8988T (cell line): ENCODE measurements around the gene LYPD5.

Experiments used
- DNase-seq: peaks from one replicate; pipeline ENCODE4 v3.0.0; 2011

LYPD5 gene

GRCh38 chr19:43804432-43804831, 2.2 kb upstream of the LYPD5 start:
- no peak for DNase-seq

- DNase-seq: no peak
These were observed 2.6 kb downstream of the LYPD5 start for GRCh38 chr19:43799502-43800142.

DNA sequence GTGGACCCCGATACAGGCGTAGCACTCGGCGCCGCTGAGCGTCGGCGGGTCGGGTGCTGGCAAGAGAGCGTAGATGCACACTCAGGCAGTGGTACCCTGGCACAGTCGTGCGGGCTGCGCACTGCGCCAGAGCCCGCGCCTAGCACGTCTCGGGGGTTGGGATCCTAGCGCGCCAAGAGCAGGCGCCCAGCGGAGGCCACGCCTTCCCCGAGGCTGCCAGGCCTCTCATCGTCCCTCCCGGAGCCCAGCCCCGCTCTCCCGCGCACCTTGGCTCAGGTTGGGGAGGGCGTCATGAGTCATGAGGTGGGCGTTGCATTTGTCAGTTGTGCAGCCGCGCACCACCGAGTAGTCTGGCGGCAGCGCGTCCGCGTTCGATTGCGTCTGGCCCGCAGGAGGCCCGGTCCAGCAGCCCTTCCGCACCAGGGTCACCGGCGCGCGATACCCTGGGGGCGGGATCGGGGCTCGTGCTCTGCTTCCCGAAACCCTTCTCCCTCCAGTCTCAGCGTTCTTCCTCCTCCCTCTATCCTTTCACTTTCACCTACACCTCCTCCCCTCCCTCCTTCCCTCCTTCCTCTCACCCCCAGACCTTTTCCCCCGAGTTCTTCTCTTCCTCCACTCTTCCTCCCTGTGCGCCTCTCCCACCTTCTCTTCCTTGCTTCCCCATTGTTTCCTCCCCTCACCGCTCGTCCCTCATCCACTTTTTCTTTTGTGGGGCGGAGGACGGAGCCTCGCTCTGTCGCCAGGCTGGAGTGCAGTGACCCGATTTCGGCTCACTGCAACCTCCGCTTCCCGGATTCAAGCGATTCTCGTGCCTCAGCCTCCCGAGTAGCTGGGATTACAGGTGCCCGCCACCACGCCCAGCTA, 3.5 kb downstream of the LYPD5 start:
- no peak for DNase-seq

DNA sequence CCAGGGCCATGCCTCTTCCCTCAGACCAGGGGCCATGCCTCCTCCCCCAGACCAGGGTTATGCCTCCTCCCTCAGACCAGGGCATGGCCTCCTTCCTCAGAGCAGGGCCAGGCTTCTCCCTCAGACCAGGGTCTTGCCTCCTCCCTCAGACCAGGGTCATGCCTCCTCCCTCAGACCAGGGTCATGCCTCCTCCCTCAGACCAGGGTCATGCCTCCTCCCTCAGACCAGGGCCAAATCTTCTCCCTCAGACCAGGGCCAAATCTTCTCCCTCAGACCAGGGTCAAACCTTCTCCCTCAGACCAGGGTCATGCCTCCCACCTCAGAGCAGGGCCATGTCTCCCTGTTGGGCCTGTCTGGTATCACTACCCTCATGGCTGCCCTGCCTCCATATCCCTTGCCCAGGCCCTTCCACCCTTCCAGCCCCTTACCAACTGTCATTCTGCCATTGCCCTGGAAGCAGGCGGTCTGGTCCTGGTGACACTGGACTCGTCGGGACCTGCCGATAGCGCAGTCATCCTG, 4.2 kb downstream of the LYPD5 start:
- DNase-seq: no peak

DNA sequence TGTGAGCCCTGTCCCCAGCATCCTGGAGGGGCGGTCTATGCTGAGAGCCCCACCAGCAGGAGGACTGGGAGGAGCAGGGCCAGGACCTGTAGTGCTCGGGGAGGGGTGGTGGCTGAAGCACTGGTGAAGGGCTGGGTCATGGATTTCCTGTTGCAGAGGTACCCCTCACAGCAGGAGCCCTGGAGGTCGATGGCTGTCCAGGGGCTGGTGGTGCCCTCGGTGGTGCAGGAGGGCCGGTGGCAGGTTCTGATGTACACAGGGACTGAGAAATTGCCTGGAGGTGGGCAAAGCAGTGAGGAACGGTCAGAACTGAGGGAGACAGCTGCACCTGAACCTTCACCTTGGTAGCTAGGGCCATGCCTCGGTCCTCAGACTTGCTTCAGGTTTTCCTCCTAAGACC, 4.7 kb downstream of the LYPD5 start:
- DNase-seq: no peak

GRCh38 chr19:43797118-43797517, 5.1 kb downstream of the LYPD5 start:
- no peak for DNase-seq

DNA sequence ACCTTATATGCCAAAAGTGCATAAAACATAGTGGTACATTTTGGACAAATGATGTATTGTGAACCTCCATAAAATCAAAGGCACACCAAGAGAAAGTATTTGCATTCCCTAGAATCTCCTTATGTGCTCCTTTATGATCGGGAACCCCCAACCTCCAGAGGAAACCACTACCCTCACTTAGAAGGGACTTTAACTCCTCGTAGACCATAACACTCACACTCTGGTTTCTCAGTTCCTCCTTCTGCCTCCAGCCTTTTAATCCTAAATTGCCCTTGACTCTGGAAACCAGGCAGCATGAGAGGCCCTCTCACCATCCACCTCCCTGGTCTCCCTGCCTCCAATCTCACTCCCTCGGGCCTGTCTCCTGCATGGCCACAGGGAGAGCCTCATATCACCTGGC, 11.7 kb downstream of the LYPD5 start:
- DNase-seq: no peak

- no peak for DNase-seq
These were observed 13.2 kb downstream of the LYPD5 start for GRCh38 chr19:43789029-43789428.

DNA sequence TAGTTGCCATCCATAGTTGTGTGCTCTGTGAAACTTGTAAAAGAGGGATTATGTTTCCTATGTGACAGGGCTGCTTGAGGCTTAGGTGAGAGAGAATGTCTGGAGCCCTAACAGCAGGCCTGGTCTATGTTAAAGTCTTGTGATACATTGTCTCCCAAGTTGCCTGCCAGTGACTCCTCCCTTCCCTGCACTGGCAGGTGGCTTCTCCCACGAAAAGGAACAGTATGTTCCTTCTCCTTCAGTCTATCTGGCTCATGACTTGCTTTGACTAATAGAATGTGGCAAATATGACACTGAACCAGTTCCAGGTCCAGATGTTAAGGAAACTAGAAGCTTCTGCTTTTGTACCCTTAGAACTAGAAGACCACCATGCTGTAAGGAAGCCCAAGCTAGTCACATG, 15.6 kb downstream of the LYPD5 start:
- no peak for DNase-seq

DNA sequence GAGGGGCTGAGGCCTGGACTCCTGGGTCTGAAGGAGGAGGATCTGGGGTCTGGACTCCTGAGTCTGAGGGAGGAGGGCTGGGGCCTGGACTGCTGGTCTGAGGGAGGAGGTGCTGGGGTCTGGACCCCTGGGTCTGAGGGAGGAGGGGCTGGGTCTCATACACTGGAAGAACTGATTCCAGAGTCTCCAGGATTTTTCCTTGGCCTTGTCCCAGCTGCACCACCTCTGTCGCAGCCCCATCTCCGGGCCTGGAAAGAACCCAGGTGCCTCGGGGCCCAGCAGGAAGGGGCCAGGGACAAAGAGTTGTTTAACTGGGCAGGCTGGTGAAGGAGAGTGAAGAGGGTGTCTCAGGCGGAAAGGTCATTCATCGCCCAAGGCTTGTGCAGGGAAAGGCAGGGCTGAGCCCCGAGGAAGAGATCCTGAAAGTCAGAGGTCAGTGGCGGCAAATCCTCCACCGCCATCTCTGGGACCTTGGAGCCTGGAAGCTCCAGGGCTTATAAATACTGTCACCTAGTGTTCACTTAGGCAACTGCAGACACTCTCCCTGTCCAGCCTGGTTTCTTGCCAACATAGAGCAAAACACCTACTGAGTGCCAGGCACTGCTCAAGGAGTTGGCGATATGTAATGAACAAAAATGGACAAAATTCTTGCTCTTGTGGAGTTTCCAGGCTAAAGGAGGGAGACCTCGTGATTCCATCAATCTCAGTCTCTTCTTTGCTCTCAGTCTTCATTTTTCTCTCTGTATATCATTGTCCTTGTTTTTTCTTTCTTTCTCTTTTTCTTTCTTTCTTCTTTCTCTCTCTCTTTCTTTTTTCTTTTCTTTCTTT, 17.1 kb downstream of the LYPD5 start:
- no peak for DNase-seq

- peak; percentile 59 for DNase-seq
These were observed 17.8 kb downstream of the LYPD5 start for GRCh38 chr19:43784241-43784980.

- DNase-seq: no peak
These were observed 18.6 kb downstream of the LYPD5 start for GRCh38 chr19:43783636-43784035.

GRCh38 chr19:43782689-43783231, 19.5 kb downstream of the LYPD5 start:
- DNase-seq: no peak

- DNase-seq: no peak
These were observed 20.0 kb downstream of the LYPD5 start for GRCh38 chr19:43782311-43782660.

DNA sequence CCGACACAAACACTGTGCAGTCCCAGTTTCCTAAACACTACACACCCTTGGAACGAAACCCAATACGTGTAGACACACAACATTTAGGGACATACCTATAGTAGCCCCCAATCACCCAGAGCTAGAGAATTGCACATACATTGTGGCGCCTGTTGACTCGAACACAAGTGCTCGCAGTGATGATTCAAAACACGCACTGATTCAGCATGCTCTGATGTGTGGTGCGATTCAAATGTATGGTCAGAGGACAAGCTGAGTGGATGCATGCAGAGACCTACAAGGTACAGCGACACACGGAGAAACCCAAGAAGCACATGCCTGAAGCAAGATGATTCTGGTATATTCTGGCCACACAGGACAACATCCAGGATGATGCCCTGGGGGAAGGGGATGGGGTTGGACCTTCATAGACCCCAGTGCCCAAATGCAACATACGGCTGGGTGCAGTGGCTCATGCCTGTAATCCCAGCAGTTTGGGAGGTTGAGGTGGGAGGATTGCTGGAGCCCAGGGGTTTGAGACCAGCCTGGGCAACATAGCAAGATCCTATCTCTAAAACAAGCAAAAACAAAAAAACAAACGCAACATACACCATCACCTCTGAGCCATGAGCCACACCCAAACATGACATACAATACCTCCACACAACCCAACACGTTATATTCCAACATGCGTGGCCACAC, 20.5 kb downstream of the LYPD5 start:
- DNase-seq: no peak

- no peak for DNase-seq
These were observed 21.3 kb downstream of the LYPD5 start, which contains the start of gene KCNN4 for GRCh38 chr19:43780706-43781525. TSS of gene KCNN4 (minus strand) at chr19:43780973. CDS start at chr19:43780861, 112 bp downstream.

DNA sequence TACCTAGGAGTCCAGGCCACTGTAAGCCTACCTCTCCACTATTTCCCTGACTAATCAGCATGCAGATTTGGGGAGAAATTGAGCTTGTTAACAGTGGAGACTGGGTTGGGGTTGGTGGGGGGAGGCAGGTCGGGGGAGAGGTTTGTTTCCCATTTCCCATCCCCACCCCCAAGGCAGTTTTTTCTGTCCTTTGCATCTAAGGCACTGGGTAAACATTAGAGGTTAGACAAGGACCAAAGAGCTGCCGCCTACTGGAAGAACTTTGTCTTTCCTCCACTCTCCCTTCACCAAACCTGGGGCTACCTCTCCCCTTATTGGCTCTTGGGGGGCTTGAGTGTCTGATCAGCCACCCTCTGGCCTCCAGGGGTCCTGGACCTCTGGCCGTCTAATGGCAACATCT, 22.4 kb downstream of the LYPD5 start:
- DNase-seq: no peak

- DNase-seq: no peak
These were observed 23.0 kb downstream of the LYPD5 start for GRCh38 chr19:43779147-43779819.

DNA sequence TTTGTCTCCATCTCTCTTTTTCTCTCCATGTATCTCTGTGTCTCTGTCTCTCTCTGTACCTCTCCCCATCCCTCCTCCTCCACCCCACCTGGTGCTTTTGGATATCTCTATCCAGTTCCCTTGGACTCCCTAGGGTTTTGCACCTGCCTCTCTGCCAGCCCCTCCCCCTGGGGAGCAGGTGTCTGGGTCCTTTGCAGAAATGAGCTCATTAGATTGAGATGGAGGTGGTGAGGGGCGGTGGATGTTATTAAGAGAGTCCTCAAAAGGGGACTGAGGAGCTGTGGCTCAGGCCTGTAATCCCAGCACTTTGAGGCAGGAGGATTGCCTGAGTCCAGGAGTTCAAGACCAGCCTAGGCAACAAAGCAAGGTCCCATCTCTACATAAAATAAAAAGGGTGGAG, 23.6 kb downstream of the LYPD5 start:
- no peak for DNase-seq

DNA sequence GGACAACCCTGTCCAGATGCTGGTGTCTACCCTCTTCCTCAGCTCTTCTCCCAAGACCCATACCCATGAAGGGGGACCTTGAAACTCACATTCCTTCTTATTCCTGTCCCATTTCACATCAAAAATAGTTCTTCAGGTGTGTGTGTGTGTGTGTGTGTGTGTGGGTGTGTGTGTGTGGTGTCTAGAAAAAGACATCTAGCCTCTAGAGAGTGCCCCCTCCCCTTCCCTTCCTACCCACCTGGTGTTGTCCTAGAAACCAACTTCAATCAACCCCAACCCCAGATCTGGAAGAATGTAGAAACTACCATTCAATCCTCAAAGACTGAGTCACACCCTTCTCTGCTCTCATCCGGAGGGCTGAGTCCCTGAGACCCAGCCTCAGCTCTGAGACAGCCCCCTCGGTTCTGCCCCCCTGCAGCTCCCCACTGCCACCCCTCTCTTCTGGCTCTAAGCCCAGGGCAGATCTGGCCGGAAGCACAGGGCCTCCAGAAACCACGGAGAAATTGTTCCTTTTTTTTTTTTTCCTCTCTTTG, 25.0 kb downstream of the LYPD5 start:
- DNase-seq: no peak
